GM19193 (cell line): ENCODE data around the gene SOBP.

Experiments
- POLR2A ChIP-seq: IDR thresholded peaks from 4 replicates; pipeline ENCODE4 v1.6.1; 2011; ENCODE audit not compliant: insufficient read depth, insufficient read length; ENCODE audit errors: extremely low read depth

Gene SOBP

DNA sequence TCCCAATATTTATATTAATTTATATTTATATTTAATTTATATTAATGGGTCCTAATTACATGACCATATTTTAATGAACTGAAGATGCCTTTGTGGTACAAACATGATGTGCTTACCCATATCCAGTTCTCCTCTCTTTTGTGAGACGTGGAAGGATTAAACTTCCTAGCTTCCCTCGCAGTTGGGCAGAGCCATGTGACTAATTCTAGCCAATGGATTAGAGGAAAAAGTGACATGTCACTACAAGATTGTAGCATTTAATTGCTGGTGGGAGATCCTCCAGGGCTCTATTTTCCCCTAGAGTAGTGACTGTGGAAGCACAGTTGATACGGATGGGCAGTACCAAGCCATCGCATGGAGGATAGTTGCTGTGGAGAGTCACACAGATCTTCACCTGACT lies 4.8 kb upstream of the SOBP start:
- TF ChIP-seq POLR2A: no peak

DNA sequence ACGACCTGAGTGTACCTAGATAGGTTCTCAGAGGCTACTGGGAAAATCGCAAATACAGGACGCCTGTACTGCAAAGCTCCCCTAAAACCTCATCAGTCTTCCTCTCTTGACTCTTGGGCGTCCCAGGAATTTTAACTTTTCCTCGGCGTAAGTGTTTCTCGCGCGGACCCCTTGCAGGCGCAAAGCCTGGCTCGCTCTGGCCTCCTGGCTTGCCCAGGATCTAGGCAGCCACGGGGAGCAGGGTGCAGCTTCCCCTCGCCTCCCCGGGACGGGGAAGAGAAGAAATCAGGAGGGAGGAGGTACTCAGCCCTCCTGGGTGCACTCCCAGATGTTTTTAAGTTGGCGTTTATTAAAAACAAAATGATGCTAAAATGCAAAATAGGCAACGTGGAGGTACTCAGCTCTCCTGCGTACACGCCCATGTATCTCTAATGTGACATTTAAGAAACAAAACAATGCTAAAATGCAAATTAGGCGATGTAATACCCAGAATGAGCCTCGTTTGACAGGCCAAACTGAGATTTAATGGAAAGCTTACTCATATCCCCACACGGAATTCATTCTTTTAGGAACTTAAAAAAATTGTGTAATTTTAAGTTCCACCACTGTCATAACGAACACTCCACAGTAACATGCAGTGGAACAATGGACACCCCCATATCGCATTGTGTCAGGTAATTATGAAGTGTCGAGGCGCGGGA lies 1.6 kb upstream of the SOBP start:
- TF ChIP-seq POLR2A: no peak

DNA sequence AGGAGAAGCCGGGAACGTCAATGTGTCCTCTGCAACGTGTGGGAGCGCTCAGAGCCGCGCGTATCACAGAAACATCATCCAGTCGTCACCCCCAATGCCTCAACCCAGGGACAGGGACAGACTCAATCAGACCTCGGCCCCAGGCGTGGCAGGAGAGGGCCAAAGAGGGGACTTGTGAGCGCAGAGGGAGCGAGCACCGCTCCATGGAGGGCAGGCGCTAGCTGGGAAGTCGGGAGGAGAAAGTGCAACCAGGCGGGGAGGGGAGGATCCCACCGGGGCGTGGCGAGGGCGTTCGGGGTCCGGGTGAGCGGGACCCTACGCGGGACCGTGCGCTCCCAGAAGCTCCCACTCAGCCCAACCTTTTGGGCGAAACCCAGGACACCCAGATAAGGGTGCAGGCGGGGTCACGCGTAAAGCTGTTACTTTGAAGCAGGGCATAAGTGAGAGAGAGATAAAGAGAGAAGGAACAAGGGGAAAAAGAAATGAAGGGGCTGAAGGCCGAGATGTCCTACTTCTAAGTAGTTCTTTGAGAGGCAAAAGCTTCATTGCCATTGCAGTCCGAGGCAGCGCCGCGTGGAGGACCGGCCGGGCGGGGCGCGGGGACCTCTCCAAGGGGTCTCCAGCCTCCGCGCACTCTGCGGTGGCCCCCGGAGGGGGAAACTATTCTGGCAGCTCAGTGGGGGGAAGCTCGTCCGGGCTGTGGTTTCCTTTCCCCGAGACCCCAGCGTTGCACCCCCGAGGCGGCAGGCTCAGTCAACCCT lies 862 bp upstream of the SOBP start:
- no peak for TF ChIP-seq POLR2A

DNA sequence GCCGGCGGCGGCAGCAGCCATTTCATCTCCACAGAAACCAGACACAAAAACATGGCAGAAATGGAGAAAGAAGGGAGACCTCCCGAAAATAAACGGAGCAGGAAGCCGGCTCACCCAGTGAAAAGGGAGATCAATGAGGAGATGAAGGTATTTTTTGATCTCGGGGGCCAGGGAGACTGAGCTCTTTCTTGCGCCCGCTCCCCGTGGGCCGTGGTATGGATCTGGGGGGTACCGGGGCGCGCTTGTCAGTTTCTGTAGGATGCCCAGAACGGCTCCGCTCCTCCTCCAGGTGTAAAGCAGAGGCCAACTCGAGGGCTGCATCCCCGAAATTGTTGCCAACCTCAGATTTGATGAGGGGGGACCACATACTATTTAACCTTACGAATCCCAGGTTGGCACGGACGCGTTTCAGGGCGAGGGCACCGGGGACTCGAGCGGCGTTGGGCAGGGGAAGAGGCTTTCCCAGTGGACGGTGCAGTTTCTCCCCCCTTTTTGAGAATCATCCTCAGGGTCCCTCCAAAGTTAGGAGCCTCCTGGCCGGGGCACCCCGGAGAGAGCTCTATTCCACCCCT lies 735 bp downstream of the SOBP start:
- no peak for TF ChIP-seq POLR2A

DNA sequence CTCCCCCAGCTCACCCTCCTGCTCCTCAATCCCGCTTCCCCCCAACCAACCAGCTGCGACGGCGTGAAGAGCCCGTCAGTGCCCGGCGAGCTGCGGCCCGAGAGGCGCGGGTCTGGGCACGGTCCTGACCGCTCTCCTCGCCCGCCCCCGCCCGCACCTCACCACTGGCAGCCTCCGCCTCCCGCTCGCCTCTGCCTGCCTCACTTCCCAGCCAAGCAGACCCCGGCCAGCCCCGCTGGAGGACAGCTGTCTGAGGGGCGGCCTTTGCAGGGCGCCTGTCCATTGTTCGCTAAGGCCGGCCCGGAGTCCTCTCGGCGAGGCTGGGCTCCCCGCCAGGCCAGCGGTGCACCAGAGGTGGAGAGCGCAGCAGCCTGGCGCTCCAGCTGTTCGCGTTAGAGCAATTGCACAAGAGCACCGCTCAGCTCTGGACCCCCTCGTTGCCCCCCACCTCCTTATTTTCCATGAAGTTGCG lies 1.3 kb downstream of the SOBP start:
- no peak for TF ChIP-seq POLR2A

DNA sequence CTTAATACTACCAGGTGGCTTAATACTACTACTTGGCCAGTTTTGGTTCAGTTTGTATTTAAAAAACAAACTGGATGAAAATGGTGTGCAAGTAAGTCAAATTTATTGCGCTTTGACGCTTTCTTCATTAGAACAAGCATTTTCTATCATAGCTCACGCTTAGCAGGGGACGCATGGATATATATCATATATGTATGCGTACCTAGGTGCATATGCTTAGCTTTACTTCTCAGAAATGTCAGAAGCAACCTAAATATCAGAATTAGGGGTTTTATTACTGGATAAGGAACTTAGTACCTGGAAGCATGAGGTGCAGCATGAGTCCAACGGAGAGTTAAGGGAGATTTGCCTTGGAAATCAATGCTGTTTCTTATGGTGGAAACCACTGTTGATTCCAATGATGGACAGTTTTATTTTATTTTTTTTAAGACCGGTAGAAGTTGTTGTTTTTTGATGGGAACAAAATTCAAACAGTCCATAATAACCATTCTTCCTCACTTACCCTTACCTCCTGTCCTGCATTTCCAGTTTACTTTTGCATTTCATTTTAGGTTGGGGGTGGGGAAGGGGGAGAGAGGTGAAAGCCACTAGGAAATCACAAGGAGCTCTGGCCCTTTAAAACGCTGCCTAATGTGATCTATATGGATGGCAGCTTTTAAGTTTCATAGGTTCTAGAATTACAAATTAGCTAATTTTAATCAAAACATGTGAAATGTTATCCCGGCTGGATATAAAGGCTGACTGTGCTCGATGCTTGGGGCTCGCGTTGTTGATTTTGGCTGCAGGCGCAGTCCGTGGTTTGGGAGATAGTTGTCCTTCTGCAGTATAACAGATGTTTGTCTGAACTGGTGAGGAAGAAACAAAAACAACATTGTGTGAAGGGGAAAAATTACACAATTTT lies 2.1 kb downstream of the SOBP start:
- no peak for TF ChIP-seq POLR2A

DNA sequence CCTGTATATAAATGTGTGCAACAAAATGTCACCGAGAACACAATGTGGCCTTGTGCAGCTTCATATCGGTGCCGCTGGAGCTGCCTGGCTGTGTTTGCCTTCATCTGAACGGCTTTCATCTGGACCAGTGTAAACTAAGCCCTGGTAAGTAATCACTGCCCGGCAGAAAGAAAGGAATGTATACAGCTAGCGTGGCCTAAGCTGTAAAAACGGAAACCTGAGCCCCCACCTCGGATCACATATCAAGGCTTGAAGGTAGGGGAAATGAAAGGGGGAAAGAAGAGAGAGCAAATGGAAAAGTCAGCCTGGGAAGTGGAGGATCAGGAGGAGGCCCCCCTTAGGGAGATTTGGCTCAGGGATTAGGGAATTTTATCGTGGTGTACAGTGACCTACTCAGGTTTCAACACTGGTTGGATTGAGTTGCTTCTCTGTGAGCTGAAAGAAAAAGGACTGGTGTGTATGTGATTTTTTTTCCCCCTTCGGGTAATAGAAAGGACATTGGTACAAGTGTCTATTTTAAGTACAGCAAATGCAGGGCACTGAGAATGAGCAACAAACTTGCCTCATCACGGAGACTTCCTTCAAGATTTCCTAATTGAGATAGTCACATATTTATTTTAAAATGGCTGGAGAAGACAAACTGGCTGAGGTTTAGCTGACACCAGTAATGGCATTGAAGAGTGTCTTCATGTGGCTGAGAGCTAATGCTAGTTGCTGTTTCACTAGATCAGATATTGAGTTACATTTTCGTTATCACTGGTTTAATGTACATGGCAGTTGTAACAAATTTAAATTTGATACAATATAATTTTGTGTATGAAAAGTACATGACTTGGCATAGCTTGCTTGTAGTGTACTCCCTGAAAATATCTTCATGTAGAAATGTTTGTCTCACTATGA lies 3.5 kb downstream of the SOBP start:
- no peak for TF ChIP-seq POLR2A

DNA sequence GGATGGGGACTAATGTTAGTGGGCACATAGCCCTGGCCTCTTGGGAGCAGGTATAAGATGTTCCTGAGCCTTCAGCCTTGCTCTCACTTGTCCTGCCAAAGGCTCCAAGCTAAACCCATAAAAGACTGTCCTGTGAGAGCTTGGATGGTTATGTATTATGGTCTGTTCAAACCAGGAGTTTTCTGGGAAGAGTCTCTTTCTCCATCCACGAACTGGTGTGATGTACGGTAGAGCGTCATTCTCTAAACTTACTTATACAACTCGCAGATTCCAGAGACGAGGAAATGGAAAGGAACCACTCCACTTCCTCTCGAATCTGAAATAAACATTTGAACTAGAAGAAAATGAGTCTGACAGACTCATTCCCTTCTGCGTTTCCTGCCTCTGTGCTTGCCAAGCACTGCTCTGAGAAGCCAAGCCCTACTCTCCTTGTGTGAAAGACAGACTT lies 5.3 kb downstream of the SOBP start:
- TF ChIP-seq POLR2A: no peak

DNA sequence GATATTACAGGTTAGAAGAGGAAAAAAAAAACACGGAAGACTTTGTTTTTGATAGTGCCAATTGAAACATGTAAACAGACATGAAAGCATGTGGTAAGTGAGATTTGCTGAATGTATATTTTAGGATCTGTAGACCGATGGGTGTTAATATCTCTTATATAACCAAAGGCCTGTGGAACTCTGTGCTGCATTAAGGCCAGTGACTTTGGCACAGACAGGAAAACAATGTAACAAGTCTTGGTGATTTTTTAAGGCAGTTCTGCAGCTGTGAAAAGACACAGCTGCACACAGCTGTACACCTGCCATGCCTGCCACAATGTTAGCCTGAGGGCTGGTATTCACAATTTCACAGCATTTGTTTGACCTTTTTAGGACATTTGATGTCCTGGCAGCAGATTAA lies 6.1 kb downstream of the SOBP start:
- TF ChIP-seq POLR2A: no peak

DNA sequence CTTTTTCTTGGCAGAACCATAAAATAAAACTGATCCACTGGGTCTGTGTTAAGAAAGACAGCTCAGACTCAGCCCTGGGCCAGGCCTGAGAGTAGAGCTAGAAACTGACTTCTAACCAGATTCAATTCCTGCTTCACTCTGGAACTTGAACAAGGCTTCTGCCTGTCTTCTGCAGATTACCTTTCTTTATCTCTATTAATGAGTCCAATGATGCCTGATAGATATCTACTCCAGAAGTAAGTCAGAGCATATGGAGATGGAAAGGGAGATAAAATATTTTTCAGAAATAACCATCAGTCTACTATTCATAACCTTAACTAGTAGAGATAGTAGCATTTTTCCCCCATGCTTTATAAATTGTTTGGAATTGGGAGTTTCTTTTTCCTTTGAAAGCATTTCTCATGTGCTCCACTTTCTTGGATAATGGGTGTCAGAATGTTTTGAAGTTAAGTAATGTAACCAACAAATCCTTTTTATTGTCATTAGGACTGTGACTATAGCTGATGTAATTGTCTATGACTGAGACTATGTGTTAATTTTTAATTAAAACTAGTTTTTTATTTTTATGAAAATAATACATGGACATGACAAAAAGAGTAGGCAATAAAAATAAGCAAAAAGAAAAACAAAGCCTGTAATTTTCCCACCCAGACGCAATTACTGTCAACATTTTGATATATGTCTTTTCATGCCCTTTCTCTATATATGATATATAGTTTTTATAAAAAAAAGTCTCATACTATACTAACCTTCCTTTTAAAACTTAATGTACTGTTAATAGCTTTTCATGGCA lies 7.2 kb downstream of the SOBP start:
- TF ChIP-seq POLR2A: no peak

DNA sequence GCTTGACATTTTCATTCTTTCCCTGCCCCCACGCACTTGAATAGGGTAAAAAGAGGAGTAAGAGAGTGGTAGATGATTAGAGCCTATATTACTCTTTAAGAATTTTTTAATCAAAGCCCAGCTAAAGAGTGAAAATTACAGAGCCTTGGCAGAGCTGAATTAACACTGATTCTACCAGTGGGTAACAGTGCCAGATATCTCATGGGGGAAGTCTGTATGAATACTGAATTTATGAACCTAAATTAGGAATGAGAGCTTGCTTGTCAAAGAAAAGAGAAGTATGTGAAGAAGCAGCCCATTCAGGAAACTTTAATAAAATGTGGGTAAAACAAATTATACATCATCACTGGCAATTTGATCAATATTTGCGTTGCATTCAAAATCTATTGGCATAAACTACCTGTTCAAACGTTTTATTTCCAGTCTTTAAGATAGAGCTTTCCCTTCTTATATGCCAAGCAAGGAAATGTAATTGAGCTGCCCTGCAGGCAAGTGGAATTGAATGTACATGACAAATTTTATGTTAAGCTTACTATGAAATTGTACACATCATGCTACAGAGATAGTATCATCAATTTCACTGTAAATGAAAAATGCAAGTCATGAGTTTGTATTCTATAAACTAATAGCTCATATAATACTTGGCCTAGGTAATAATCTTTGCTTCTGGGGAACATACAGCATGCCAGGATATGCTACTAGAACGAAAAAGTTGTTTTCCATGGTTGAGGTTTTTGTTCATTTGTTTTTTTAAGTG lies 14.5 kb downstream of the SOBP start:
- TF ChIP-seq POLR2A: no peak

DNA sequence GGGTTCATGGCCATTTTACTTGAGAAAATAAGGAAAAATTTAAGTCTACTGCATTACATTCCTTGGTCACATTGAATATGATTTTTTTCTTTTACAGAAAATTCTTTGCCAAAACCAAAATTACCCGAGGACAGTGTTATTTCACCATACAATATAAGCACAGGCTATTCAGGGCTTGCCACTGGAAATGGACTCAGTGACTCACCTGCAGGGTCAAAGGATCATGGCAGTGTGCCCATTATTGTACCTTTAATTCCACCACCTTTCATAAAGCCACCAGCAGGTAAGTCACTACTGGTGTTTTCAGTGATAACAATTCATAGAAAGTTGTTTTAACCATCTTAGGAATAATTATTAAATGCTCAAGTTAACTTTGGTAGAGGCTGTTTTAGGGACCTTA lies 16.2 kb downstream of the SOBP start:
- TF ChIP-seq POLR2A: no peak
